Erythroblast (primary cell): ENCODE data around the gene XYLT1.
"Not testable (repeated sequence)": the region's sequence is repeated elsewhere in the genome, so short reads cannot be mapped to it uniquely, and the experiment has no call there.

Experiments
- DNase-seq, 2 experiments: peaks; one replicate each; lab custom pipeline; 2025; lab: John Stamatoyannopoulos, UW
- GATA1 ChIP-seq: IDR thresholded peaks from 2 replicates; pipeline ENCODE4 v1.6.1; 2011; ENCODE audit warnings: low read depth, mild to moderate bottlenecking, control low read depth, low read length, moderate library complexity
- POLR2A ChIP-seq: IDR thresholded peaks from 2 replicates; pipeline ENCODE4 v1.6.1; 2011; ENCODE audit warnings: mild to moderate bottlenecking, low read length

The XYLT1 gene

GRCh38 chr16:17416461-17417311 is 54.1 kb downstream of the XYLT1 start:
- TF ChIP-seq GATA1, result no peak
- no peak for TF ChIP-seq POLR2A
- DNase-seq, result no peak

- no peak for DNase-seq
- no peak for TF ChIP-seq POLR2A
- TF ChIP-seq GATA1, result no peak
Measured at GRCh38 chr16:17414916-17415315, 55.8 kb downstream of the XYLT1 start.

GRCh38 chr16:17414421-17414820 is 56.3 kb downstream of the XYLT1 start:
- no peak for TF ChIP-seq GATA1
- TF ChIP-seq POLR2A, result no peak
- DNase-seq, result no peak

GRCh38 chr16:17413508-17413907 is 57.3 kb downstream of the XYLT1 start:
- DNase-seq, result no peak
- TF ChIP-seq GATA1, result no peak
- no peak for TF ChIP-seq POLR2A

GRCh38 chr16:17412791-17413190 is 58.0 kb downstream of the XYLT1 start:
- no peak for DNase-seq
- TF ChIP-seq GATA1 (no peak), POLR2A (no peak)

- no peak for DNase-seq
- no peak for TF ChIP-seq POLR2A
- no peak for TF ChIP-seq GATA1
Measured at GRCh38 chr16:17412221-17412620, 58.5 kb downstream of the XYLT1 start.

GRCh38 chr16:17411263-17411662 is 59.5 kb downstream of the XYLT1 start:
- no peak for TF ChIP-seq GATA1
- no peak for TF ChIP-seq POLR2A
- DNase-seq, result no peak

- DNase-seq, result not testable (repeated sequence)
Measured at GRCh38 chr16:17410316-17410715, 60.4 kb downstream of the XYLT1 start.

- no peak for TF ChIP-seq POLR2A
- no peak for TF ChIP-seq GATA1
Measured at GRCh38 chr16:17409894-17410293, 60.9 kb downstream of the XYLT1 start.

GRCh38 chr16:17408955-17409441 is 61.8 kb downstream of the XYLT1 start:
- TF ChIP-seq POLR2A (no peak), GATA1 (no peak)
- DNase-seq, result no peak

More at GRCh38 chr16:17409894-17410293, 60.9 kb downstream of the XYLT1 start:
- DNase-seq, result no peak

- no peak for DNase-seq
Measured at GRCh38 chr16:17408296-17408695, 62.5 kb downstream of the XYLT1 start.

GRCh38 chr16:17407321-17407720 is 63.4 kb downstream of the XYLT1 start:
- TF ChIP-seq GATA1 (no peak), POLR2A (no peak)
- DNase-seq, result no peak

More at GRCh38 chr16:17408296-17408695, 62.5 kb downstream of the XYLT1 start:
- TF ChIP-seq POLR2A, result no peak
- no peak for TF ChIP-seq GATA1

- no peak for DNase-seq
- TF ChIP-seq POLR2A, result no peak
- TF ChIP-seq GATA1, result no peak
Measured at GRCh38 chr16:17404941-17405689, 65.6 kb downstream of the XYLT1 start.
